DOHH2 (cell line): ENCODE measurements around the gene SIK3.

Source experiments
- H3F3A ChIP-seq: fragments of 200-600 bp; sonication (generic), shearing (Covaris generic); 2 replicates; pipeline ENCODE4 v1.6.0; 2016; ENCODE audit warnings: antibody characterized with exemption, mild to moderate bottlenecking; ENCODE audit not compliant: control insufficient read depth, insufficient read depth
- H3K27ac ChIP-seq: fragments of 200-600 bp; sonication (generic); 2 replicates; pipeline ENCODE4 v1.5.1; 2014; ENCODE audit warnings: low read depth, mild to moderate bottlenecking, low read length, moderate library complexity
- H3K27me3 ChIP-seq: fragments of 200-600 bp; sonication (generic); 2 replicates; pipeline ENCODE4 v1.6.1; 2014; ENCODE audit warnings: mild to moderate bottlenecking, low read length, mixed read lengths; ENCODE audit not compliant: control insufficient read depth
- H3K36me3 ChIP-seq: fragments of 200-600 bp; sonication (generic); 2 replicates; pipeline ENCODE4 v1.6.1; 2014; ENCODE audit warnings: mild to moderate bottlenecking, low read length, moderate library complexity, mixed read lengths; ENCODE audit not compliant: control insufficient read depth
- H3K4me1 ChIP-seq: fragments of 200-600 bp; sonication (generic); 2 replicates; pipeline ENCODE4 v1.6.1; 2014; ENCODE audit warnings: mild to moderate bottlenecking, low read length, mixed read lengths; ENCODE audit not compliant: control insufficient read depth
- H3K4me2 ChIP-seq: fragments of 200-600 bp; sonication (generic); 2 replicates; pipeline ENCODE4 v1.6.0; 2014; ENCODE audit warnings: mild to moderate bottlenecking, low read length, moderate library complexity
- H3K4me3 ChIP-seq: fragments of 200-600 bp; sonication (generic); 2 replicates; pipeline ENCODE4 v1.5.1; 2014; ENCODE audit warnings: mild to moderate bottlenecking, low read length, mixed read lengths
- H3K79me2 ChIP-seq: fragments of 200-600 bp; sonication (generic); 2 replicates; pipeline ENCODE4 v1.6.1; 2014; ENCODE audit warnings: mild to moderate bottlenecking, low read length, mixed read lengths; ENCODE audit not compliant: control insufficient read depth
- H3K9me2 ChIP-seq: fragments of 200-600 bp; sonication (generic); replicated peaks from 2 replicates; pipeline ENCODE4 v1.6.1; 2014; ENCODE audit warnings: mild to moderate bottlenecking, low read length, mixed read lengths; ENCODE audit not compliant: control insufficient read depth
- H3K9me3 ChIP-seq: fragments of 200-600 bp; sonication (generic); 2 replicates; pipeline ENCODE4 v1.6.1; 2014; ENCODE audit warnings: antibody characterized with exemption, low read length, mixed read lengths; ENCODE audit not compliant: control insufficient read depth, insufficient read depth
- H4K20me1 ChIP-seq: fragments of 200-600 bp; sonication (generic); 2 replicates; pipeline ENCODE4 v1.6.0; 2014; ENCODE audit warnings: low read depth, mild to moderate bottlenecking, antibody characterized with exemption, low read length, moderate library complexity; ENCODE audit not compliant: control insufficient read depth, insufficient read depth
- EZH2phosphoT487 ChIP-seq: fragments of 200-600 bp; sonication (generic); IDR thresholded peaks from 2 replicates; pipeline ENCODE4 v1.6.1; 2017; ENCODE audit warnings: borderline replicate concordance, mild to moderate bottlenecking, antibody characterized with exemption, low read length, moderate library complexity, mixed read lengths
- TF ChIP-seq, protein P1 (sequence below): fragments of 200-600 bp; sonication (generic); IDR thresholded peaks from one replicate; pipeline ENCODE4 v1.5.1; 2014; ENCODE audit warnings: antibody characterized with exemption, mild to moderate bottlenecking, low read depth, low read length; ENCODE audit not compliant: poor library complexity, severe bottlenecking

The SIK3 gene

DNA sequence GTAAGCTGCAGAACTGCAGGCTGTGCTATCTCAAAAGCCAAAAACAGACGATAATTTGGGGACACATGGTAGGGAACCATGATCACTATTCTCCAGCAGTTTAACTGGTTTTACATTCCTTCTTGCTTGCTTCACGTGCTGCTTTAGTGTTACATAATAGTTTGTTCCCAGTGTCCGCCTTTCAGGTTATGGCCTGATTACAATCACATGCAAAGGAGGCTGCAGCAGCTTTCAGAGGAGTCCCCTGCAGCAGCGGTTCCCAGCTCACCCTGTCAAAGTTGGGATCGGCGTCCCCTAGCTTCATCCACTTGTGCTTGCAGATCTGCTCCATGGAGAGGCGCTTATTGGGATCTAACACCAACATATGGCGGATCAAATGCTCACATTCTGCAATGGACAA, 221.6 kb downstream of the SIK3 start:
- no peak overlapping the region for H3K4me3 ChIP-seq
- H3K27ac ChIP-seq, result no peak overlapping the region
- no peaks in the 10 kb centered on the region for H3K79me2 ChIP-seq
- no peaks in the 10 kb centered on the region for H3F3A ChIP-seq
- H3K4me1 ChIP-seq, result peaks cover 4% of the 10 kb centered on the region
- H3K4me2 ChIP-seq, result no peak overlapping the region
- no peak for TF ChIP-seq EZH2phosphoT487
- TF ChIP-seq, protein P1, sequence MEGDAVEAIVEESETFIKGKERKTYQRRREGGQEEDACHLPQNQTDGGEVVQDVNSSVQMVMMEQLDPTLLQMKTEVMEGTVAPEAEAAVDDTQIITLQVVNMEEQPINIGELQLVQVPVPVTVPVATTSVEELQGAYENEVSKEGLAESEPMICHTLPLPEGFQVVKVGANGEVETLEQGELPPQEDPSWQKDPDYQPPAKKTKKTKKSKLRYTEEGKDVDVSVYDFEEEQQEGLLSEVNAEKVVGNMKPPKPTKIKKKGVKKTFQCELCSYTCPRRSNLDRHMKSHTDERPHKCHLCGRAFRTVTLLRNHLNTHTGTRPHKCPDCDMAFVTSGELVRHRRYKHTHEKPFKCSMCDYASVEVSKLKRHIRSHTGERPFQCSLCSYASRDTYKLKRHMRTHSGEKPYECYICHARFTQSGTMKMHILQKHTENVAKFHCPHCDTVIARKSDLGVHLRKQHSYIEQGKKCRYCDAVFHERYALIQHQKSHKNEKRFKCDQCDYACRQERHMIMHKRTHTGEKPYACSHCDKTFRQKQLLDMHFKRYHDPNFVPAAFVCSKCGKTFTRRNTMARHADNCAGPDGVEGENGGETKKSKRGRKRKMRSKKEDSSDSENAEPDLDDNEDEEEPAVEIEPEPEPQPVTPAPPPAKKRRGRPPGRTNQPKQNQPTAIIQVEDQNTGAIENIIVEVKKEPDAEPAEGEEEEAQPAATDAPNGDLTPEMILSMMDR, result no peak
- no peaks in the 10 kb centered on the region; the same call in 1 of the 2 replicates for H4K20me1 ChIP-seq
- H3K36me3 ChIP-seq, result peaks cover 33% of the 10 kb centered on the region
- H3K9me2 ChIP-seq, result no peaks in the 10 kb centered on the region
- no peaks in the 10 kb centered on the region for H3K9me3 ChIP-seq
- no peaks in the 10 kb centered on the region for H3K27me3 ChIP-seq

DNA sequence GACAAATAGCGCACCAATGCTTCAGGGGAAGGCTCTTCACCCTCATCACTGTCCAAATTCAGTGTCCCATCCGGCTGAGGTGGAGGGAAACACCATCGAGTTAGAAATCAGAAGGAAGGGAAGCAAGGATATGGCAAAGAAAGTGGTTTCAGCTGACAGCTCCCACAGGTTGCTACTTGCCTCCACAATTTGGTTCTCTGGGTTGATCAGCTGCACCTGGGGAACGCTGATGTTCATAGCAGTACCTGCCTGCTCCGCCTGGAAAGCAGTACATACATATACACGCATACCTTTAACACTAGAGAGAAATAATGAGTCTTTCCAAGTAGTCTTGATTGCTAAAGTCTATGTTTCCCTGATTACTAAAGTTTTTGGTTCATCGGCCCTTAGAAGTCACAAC, 223.0 kb downstream of the SIK3 start:
- Histone ChIP-seq H3K9me3 (no peaks in the 10 kb centered on the region), H4K20me1 (no peaks in the 10 kb centered on the region; the same call in 1 of the 2 replicates), H3K4me3 (no peak overlapping the region), H3K9me2 (no peaks in the 10 kb centered on the region), H3K27ac (no peak overlapping the region), H3K27me3 (no peaks in the 10 kb centered on the region), H3K79me2 (no peaks in the 10 kb centered on the region), H3K4me1 (peaks cover 3% of the 10 kb centered on the region), H3K36me3 (peaks cover 44% of the 10 kb centered on the region), H3K4me2 (no peak overlapping the region), H3F3A (no peaks in the 10 kb centered on the region)
- TF ChIP-seq EZH2phosphoT487, result no peak
- TF ChIP-seq, protein P1, result no peak

DNA sequence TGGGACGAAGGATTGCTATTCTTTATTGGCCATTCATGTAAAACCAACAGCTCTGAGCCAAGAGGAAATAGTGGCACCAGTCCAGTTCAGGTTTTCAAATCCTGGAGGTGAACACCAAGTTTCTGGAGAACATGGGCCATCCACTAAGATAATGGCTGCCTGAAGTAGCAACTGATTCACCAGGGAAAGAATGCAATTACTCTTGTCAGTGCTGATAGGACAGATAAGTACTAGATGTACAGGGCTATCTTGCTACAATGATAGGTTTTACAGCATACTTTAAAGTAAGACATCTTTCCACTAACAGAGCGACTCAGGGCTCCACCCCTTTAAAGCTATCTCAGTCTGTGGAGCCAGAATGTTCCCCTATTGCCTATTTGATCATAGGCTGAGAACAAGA, 224.0 kb downstream of the SIK3 start:
- Histone ChIP-seq H3F3A (no peaks in the 10 kb centered on the region), H4K20me1 (no peaks in the 10 kb centered on the region), H3K36me3 (peaks cover 53% of the 10 kb centered on the region), H3K4me1 (no peaks in the 10 kb centered on the region), H3K9me3 (no peaks in the 10 kb centered on the region), H3K79me2 (no peaks in the 10 kb centered on the region), H3K27me3 (no peaks in the 10 kb centered on the region), H3K4me2 (no peak overlapping the region), H3K27ac (no peak overlapping the region), H3K4me3 (no peak overlapping the region), H3K9me2 (no peaks in the 10 kb centered on the region)
- TF ChIP-seq, protein P1, result no peak
- TF ChIP-seq EZH2phosphoT487, result no peak
